GM21360 (cell line): ENCODE results near the gene ERVMER34-1.

ENCODE experiments used
- ATAC-seq: cut with Tn5 transposase; IDR thresholded peaks from one replicate; pipeline ENCODE4 v1.9.1; 2021; ENCODE audit warnings: mild to moderate bottlenecking, moderate library complexity; ENCODE audit not compliant: unreplicated experiment

The ERVMER34-1 gene

GRCh38 chr4:52721968-52722815 is 29.0 kb downstream of the ERVMER34-1 start:
- ATAC-seq = peak; percentile 92

DNA sequence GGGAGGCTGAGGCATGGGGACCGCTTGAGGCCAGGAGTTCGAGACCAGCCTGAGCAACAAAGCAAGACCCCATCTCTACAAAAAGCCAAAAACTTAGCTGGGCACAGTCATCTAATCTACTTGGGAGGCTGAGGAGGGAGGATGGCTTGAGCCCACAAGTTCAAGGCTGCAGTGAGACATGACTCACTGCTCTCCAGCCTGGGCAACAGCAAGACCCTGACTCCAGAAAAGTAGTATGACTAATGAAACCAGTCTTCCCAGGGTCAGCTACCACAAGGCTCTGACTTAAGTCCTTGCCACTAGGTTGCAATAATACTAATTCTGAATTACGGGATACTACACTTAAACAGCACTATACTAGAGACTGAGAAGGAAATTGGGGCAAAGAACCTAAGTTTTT is 33.1 kb downstream of the ERVMER34-1 start:
- ATAC-seq = no peak

- ATAC-seq = no peak
These were observed 34.7 kb downstream of the ERVMER34-1 start for GRCh38 chr4:52716364-52717151.

DNA sequence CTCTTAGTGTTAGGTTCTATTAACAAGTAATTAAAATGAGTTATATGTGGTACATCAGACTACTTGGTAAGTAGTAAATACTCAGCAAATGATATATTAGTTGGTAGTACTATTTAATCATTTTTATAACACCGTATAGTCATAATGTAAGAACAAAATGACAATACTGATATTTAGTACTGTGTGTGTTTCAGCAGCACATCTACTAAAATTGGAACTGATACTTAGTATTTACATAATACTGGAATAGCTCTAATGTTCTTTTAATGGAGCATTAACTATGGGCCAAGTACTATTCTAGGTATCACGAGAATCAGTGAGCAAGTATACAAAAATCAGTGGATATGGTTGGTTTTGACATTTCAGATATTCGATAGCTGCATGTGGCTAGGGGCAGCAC is 35.3 kb downstream of the ERVMER34-1 start:
- no peak for ATAC-seq

GRCh38 chr4:52715255-52715897 is 35.8 kb downstream of the ERVMER34-1 start:
- no peak for ATAC-seq

GRCh38 chr4:52714597-52715254 is 36.5 kb downstream of the ERVMER34-1 start:
- no peak for ATAC-seq

DNA sequence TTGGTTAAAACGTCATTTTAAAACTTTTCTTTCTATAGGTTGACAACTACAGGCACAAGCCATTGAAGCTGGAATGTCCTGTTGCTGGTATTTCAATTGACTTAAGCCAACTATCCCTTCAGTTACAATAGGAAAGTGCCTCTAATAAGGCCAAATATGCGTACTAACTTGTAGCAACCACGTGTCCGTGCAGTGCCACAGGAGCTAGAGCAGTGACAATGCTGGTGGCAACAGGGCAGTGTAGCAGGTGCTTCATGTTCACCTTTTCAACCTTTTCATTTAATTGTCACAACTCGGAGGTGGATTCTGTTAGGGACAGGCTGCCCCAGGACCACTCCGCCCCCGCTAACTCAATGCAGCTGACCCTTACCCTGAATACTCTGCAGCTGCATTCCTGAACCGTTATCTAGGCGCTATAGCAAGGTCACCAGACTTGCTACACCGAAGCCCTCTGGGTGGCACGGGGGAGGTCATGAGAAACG is 37.7 kb downstream of the ERVMER34-1 start:
- ATAC-seq = no peak

GRCh38 chr4:52712251-52713130 is 38.7 kb downstream of the ERVMER34-1 start:
- peak; percentile 88 for ATAC-seq

DNA sequence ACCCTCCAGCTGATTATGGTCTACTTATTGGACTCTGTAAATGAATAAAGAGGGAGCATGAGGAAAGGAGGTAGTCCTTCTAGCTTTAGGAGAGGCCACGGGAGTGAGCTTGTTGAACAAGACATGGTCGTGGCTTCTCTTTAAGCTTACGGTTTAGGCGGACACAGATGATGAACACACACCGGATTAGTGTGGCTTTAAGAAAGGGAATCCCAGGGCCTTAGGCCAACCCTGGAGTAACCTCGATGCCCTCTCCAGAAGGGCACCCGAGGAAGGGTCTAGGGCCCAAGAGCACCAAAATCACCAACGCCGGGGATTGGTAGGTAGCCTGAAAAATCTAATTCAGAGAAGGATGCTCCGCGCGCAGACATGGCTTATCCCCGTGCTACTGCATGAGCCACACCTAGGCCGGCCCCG is 39.4 kb downstream of the ERVMER34-1 start:
- no peak for ATAC-seq

DNA sequence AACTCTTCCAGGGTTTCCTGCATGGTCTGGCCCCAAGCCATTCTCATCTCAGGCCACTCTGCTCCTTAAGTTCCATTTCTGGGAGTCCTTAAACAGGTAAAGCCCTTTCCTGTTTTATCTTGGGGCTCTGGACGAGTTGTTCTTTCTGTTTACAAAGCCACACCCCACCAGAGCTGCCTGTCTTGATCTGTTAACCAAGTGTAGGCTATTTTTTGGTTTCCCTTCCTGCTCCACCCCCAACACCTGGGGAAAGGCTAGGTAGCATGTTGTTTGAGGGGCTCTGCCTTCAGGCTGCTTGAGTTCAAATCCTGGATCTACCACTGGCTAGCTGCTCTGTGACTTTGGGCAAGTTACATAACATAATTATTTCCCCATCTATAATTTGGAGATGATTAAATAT is 40.0 kb downstream of the ERVMER34-1 start:
- ATAC-seq = no peak

- no peak for ATAC-seq
These were observed 42.1 kb downstream of the ERVMER34-1 start for GRCh38 chr4:52709155-52709554.

- no peak for ATAC-seq
These were observed 46.6 kb downstream of the ERVMER34-1 start for GRCh38 chr4:52704661-52705060.

DNA sequence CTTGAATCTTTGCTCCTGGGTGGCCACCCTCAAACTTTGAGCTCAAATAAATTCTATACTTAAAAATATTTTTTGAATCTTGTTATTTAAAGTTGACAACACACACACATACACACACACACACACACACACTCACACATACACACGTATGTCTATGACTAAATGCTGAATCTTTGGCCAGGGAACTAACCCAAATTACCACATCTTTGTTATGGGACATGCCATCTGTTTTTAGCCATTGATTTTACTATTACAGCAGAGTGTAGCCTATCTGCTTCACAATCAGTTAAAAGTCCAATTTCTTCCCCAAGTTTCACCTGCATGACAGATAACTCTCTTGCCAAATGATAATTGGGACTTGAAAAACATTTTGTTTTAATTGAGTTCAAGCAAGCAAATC is 47.1 kb downstream of the ERVMER34-1 start:
- no peak for ATAC-seq

GRCh38 chr4:52701207-52701606 is 50.0 kb downstream of the ERVMER34-1 start:
- ATAC-seq = peak; percentile 98

- no peak for ATAC-seq
These were observed 56.3 kb downstream of the ERVMER34-1 start for GRCh38 chr4:52694936-52695335.

GRCh38 chr4:52693492-52693891 is 57.7 kb downstream of the ERVMER34-1 start:
- no peak for ATAC-seq
